HUDEP-2 (cell line): ENCODE measurements around the gene DNAH17.
A peak's percentile ranks its signal among the peaks of the same experiment; 100 is the strongest.
"Not testable (repeated sequence)": the region's sequence is repeated elsewhere in the genome, so short reads cannot be mapped to it uniquely, and the experiment has no call there.

Source experiments
- DNase-seq, 76 experiments: peaks; one replicate each; lab custom pipeline; 2025; ENCODE audit not compliant: unreplicated experiment in 76 of 76; lab: John Stamatoyannopoulos, UW

Gene DNAH17

DNA sequence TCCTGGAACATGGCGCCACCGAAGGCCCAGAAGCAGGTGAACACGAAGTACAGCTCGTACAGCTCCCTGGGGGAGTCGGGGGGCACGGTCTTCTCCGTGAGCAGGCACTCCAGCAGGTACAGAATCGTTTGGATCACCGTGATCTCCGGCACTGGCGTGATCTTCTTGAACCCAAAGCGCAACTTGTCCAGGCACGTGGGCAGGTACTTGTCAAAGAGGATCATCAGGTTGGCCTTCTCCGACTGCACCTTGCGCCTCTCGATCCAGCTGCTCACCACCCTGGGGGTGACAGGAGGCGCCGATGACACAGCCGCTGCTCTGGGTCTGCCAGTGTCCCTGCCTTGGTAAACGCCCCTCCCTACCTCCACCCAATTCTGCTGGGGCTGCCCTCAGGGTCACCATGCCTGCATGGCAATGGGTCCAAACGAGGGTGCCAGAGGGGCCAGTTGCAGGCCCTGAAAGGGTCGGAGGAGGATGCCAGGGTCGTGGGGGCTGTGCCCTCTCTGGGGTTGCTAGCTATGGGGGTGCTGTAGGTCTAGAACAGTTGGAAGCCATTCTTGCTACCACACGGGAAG is 90.9 kb downstream of the DNAH17 start:
- no peak for DNase-seq

GRCh38 chr17:78485290-78486168 is 91.7 kb downstream of the DNAH17 start:
- DNase-seq, result no peak

DNA sequence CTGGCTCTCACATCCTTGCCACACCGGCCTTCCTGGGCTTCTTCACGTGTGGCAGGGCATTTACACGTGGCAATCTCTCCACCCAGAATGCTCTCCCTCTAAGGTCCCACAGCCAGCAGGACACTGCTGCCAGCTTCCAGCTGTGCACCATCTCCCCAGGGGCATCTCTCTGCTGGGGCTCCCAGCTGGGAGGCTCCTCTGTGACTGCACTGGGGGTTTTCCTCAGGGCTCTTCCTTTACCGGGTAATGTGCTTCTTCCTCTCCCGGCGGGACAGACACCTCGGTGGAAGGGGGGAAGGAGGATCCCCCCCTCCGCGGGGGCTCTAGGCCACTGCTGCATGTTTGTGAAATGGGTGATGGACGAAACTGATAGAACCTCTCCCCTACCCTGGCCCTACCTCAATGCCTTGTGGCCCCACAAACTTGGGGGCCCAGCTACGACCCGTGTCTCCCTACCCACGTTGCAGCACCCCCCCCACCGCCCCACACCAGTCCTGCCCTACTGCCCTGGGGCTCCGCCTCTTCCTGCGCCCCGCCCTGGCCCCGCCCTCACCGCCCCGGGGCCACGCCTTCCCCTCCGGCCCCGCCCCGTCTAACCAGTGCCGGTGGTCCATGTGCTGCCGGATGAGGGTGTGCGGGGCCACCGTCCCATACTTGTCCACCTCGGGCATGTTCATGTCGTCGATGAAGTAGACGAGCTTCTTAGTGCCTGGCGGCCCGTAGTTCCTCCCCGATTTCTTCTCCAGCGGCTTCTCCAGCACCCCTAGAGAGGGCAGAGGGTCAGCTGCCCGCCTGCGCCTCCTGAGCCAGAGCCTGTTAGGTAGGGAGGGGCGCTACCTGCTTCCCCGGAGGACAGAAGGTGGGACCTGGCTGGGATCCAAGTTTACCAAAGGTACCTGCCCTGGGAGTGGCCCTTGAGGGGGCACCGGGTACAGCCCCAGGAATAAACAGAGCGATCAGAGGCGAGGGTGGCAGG is 92.6 kb downstream of the DNAH17 start:
- peak in 7 of 76 experiments; percentile 4 to 24 (median 19) for DNase-seq

DNA sequence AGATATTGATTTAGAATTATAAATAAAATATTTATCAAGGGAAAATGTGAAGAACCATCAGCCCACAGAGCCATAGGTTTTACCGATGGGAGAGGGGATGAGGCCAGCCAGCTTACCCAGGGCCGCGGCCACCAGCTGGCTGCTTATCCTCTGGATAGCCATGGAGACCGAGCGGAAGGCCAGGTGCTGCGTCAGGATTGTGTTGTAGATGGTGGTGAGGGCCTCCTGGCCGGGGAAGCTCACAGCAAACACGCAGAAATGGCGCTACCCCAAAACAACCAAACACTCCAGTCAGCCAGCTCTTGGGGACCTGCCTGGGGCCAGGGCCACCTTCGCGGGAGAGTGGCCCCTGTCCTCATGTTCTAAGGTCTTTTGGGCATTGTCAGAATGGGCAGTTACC is 97.8 kb downstream of the DNAH17 start:
- no peak for DNase-seq

DNA sequence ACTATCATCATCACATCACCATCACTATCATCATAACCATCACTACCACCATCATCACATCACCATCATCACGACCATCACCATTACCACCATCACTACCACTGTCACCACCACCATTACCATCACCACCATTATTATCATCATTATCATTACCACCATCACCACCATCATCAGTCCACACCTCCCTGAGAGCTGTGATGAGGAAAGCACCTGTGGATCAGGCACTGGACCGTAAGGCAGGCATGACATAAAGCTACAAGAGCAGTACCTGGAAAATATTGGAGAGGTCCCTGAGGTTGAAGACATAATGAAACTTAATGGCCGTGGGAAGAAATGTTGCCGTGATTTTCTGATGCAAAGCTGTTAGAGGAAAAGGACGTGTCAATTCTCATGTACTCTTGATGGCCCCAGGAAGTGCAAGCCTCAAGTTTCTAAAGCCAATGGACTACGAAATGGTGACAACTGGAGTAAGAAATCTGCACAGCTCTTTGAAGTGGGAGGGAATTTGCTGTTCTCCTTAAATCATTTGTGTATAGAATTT is 98.4 kb downstream of the DNAH17 start:
- no peak for DNase-seq

- no peak for DNase-seq
These were observed 99.1 kb downstream of the DNAH17 start for GRCh38 chr17:78477913-78478756.

DNA sequence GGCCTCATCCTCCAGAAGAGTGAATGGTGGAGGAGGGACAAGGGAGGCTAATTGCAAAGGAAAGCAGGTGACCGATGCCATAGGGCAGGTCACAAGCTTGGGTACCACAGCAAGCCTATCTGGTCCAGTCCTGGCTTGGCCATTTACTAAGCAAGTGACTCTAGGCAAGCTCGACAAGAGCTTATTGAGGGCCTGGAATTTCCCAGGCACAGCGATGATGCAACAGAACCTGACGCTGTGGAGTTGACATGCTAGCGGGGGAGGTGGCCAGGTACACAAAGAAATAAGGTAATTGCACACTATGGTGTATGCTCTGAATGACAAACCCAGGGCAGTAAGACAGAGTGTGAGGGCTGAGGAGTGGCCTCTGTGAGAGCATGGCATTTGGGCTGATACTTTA is 100.2 kb downstream of the DNAH17 start:
- DNase-seq, result no peak

DNA sequence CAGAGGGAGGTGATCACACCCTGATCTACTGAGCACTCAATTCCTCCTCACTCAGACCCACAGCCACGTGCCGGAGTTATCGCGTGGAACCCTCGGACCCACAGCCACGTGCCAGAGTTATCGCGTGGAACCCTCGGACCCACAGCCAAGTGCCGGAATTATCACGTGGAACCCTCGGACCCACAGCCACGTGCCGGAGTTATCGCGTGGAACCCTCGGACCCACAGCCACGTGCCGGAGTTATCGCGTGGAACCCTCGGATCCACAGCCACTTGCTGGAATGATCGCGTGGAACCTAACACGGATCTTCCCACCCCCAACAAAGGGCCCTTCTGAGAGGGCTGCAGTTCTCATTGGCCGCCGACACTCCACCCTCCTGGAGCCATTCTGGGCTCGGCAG is 101.0 kb downstream of the DNAH17 start:
- no peak for DNase-seq

- no peak for DNase-seq
These were observed 102.0 kb downstream of the DNAH17 start for GRCh38 chr17:78475211-78475610.

GRCh38 chr17:78474614-78475146 is 102.5 kb downstream of the DNAH17 start:
- no peak for DNase-seq

- DNase-seq, result no peak
These were observed 103.1 kb downstream of the DNAH17 start for GRCh38 chr17:78473951-78474613.

- DNase-seq, result no peak
These were observed 104.9 kb downstream of the DNAH17 start for GRCh38 chr17:78472035-78472905.

- DNase-seq, result no peak
These were observed 105.6 kb downstream of the DNAH17 start for GRCh38 chr17:78471635-78472034.

- no peak for DNase-seq
These were observed 107.8 kb downstream of the DNAH17 start for GRCh38 chr17:78469443-78469842.

- no peak for DNase-seq
These were observed 108.8 kb downstream of the DNAH17 start for GRCh38 chr17:78468366-78468765.

- DNase-seq, result no peak
These were observed 110.1 kb downstream of the DNAH17 start for GRCh38 chr17:78466786-78467715.

GRCh38 chr17:78466109-78466785 is 110.9 kb downstream of the DNAH17 start:
- not testable (repeated sequence) for DNase-seq
